HepG2 (cell line): Measurements from ENCODE around the gene HOXA7. TPM values are rescaled to one million over a fixed set of nuclear protein-coding genes. Genes with fewer than 3 reads are reported as not detected.

Source experiments
- ATAC-seq: fragments of 200-7000 bp; cut with Tn5 transposase; 3 replicates; pipeline ENCODE4 v1.9.1; 2020; ENCODE audit warnings: mild to moderate bottlenecking, moderate library complexity
- BruUV-seq: library from RNA; stranded (reverse); fragments of 400-500 nt; replicated peaks from 2 replicates; lab custom pipeline; 2021; lab: Mats Ljungman, UMichigan
- CTCF ChIA-PET: fragments of 300-600 bp; formaldehyde crosslinking; extraction: SDS; loops from one replicate; lab custom pipeline; 2021; ENCODE audit warnings: low total read pairs, inconsistent platforms, low intra/inter-chr PET ratio; lab: Yijun Ruan, JAX
- POLR2A ChIA-PET: fragments of 350-600 bp; sonication (Branson Sonifier 250); formaldehyde crosslinking; loops from one replicate; lab custom pipeline; 2020; ENCODE audit warnings: antibody characterized with exemption, inconsistent platforms; lab: Yijun Ruan, JAX
- DNase-seq: peaks from one replicate; pipeline ENCODE4 v3.0.0-alpha.2; 2015; ENCODE audit warnings: low spot score
- FAIRE-seq: peaks from 3 replicates; lab custom pipeline; 2011; peaks lifted over from hg19 to GRCh38; lab: Jason Lieb, UNC
- H2AFZ ChIP-seq: one replicate; pipeline ENCODE4 v1.6.1; 2011; ENCODE audit warnings: low read length, inconsistent platforms
- H3K27ac ChIP-seq: fragments of 300-600 bp; 3 replicates; pipeline ENCODE4 v1.8.0; 2011; ENCODE audit warnings: mixed run types, mild to moderate bottlenecking, mixed read lengths, low read length, inconsistent platforms; ENCODE audit not compliant: insufficient read depth; ENCODE audit errors: extremely low read length
- H3K27me3 ChIP-seq, 2 experiments: fragments of 200-600 bp in 1 of 2; 2 replicates in 1 of 2; 3 replicates in 1 of 2; pipeline versions ENCODE4 v1.6.0 to v1.8.0; 2011; ENCODE audit warnings: low read length in 2 of 2, mild to moderate bottlenecking in 2 of 2, moderate library complexity in 2 of 2, inconsistent platforms in 1 of 2; ENCODE audit not compliant: insufficient read depth in 2 of 2, control insufficient read depth in 1 of 2
- H3K36me3 ChIP-seq, 2 experiments: fragments of 200-600 bp in 1 of 2; replicated peaks in 1 of 2; 2 replicates in 1 of 2; 3 replicates in 1 of 2; pipeline versions ENCODE4 v1.5.1 to v1.8.0; 2011; ENCODE audit warnings: low read length in 2 of 2, inconsistent platforms in 1 of 2; ENCODE audit not compliant: insufficient read depth in 2 of 2, control insufficient read depth in 1 of 2
- H3K4me1 ChIP-seq: 2 replicates; pipeline ENCODE4 v1.5.1; 2012; ENCODE audit warnings: low read length, inconsistent platforms; ENCODE audit not compliant: insufficient read depth
- H3K4me2 ChIP-seq: 2 replicates; pipeline ENCODE4 v1.6.0; 2011; ENCODE audit warnings: low read depth, low read length, inconsistent platforms
- H3K4me3 ChIP-seq, 3 experiments: fragments of 200-600 bp in 1 of 3; sonication (generic), shearing (Covaris generic) in 1 of 3; replicated peaks in 1 of 3; 2 replicates each; pipeline ENCODE4 v1.5.1; 2011 to 2016; ENCODE audit warnings: low read length in 3 of 3, inconsistent platforms in 2 of 3, low read depth in 2 of 3, mild to moderate bottlenecking in 2 of 3, control low read depth in 1 of 3, mixed read lengths in 1 of 3; ENCODE audit not compliant: insufficient read depth in 1 of 3
- H3K79me2 ChIP-seq: one replicate; pipeline ENCODE4 v1.6.1; 2011; ENCODE audit warnings: low read length, inconsistent platforms; ENCODE audit not compliant: insufficient read depth
- H3K9ac ChIP-seq: 2 replicates; pipeline ENCODE4 v1.6.0; 2011; ENCODE audit warnings: mild to moderate bottlenecking, low read depth, low read length, inconsistent platforms; ENCODE audit not compliant: insufficient read depth
- H3K9me3 ChIP-seq: 2 replicates; pipeline ENCODE4 v1.5.1; 2012; ENCODE audit warnings: mild to moderate bottlenecking, low read length
- H4K20me1 ChIP-seq: 2 replicates; pipeline ENCODE4 v1.6.0; 2011; ENCODE audit warnings: inconsistent platforms, mild to moderate bottlenecking, low read length, moderate library complexity; ENCODE audit not compliant: insufficient read depth
- ASH2L ChIP-seq: fragments of 300-600, 200-600 bp; sonication (generic); IDR thresholded peaks from 2 replicates; pipeline ENCODE4 v1.7.0; 2017; ENCODE audit warnings: low read depth, mild to moderate bottlenecking, moderate library complexity, mixed read lengths, low read length; ENCODE audit not compliant: insufficient read length
- ERF ChIP-seq: IDR thresholded peaks from 2 replicates; pipeline ENCODE4 v1.6.1; 2018; ENCODE audit warnings: missing biosample characterization, missing genetic modification reagents
- HDAC1 ChIP-seq: sonication (generic); formaldehyde crosslinking; IDR thresholded peaks from 2 replicates; pipeline ENCODE4 v1.5.1; 2020; ENCODE audit warnings: mild to moderate bottlenecking, missing genetic modification reagents
- JUNB ChIP-seq: sonication (generic); formaldehyde crosslinking; IDR thresholded peaks from 2 replicates; pipeline ENCODE4 v1.8.0; 2022; ENCODE audit warnings: missing genetic modification reagents, mild to moderate bottlenecking, borderline replicate concordance
- KLF13 ChIP-seq: sonication (generic); formaldehyde crosslinking; IDR thresholded peaks from 2 replicates; pipeline ENCODE4 v1.4.0; 2020; ENCODE audit warnings: mild to moderate bottlenecking, missing genetic modification reagents
- KMT2A ChIP-seq: sonication (generic); formaldehyde crosslinking; IDR thresholded peaks from 2 replicates; pipeline ENCODE4 v1.4.0; 2020; ENCODE audit warnings: missing genetic modification reagents
- MAFK ChIP-seq, 2 experiments: IDR thresholded peaks in 1 of 2; conservative IDR thresholded peaks in 1 of 2; 2 replicates each; pipeline ENCODE4 v1.6.1; 2011; ENCODE audit warnings: improper control_type of control experiment in 2 of 2, low read length in 2 of 2
- MIXL1 ChIP-seq: IDR thresholded peaks from 2 replicates; pipeline ENCODE4 v1.6.1; 2016
- NFYC ChIP-seq: IDR thresholded peaks from 2 replicates; pipeline ENCODE4 v1.6.1; 2016; ENCODE audit warnings: missing genetic modification reagents, missing compliant biosample characterization
- STAG1 ChIP-seq: sonication (generic); formaldehyde crosslinking; IDR thresholded peaks from 2 replicates; pipeline ENCODE4 v1.4.0; 2020; ENCODE audit warnings: missing genetic modification reagents
- TCF12 ChIP-seq, 2 experiments: fragments of 450-650 bp in 1 of 2; sonication (generic) in 1 of 2; formaldehyde crosslinking in 1 of 2; IDR thresholded peaks; 2 replicates each; pipeline versions ENCODE4 v1.6.1 to v1.8.0; 2017 to 2022; ENCODE audit warnings: antibody characterized with exemption in 1 of 2, mild to moderate bottlenecking in 1 of 2, missing genetic modification reagents in 1 of 2, moderate library complexity in 1 of 2
- TMF1 ChIP-seq: sonication (generic); formaldehyde crosslinking; IDR thresholded peaks from 2 replicates; pipeline ENCODE4 v1.8.1; 2022; ENCODE audit warnings: low read depth, missing genetic modification reagents
- ZNF709 ChIP-seq: sonication (generic); formaldehyde crosslinking; IDR thresholded peaks from 2 replicates; pipeline ENCODE4 v1.5.0; 2020; ENCODE audit warnings: mild to moderate bottlenecking, missing genetic modification reagents
- WGBS: methylation state at CpG from one replicate; pipeline ENCODE4 v1.1.6; 2017; ENCODE audit warnings: low lambda C conversion rate; 5-methylcytosine and 5-hydroxymethylcytosine counted together
- in situ Hi-C: cut with HindIII; loops from 2 replicates; pipeline ENCODE4 v1.10.0; 2017; ENCODE audit warnings: low pct_unique_long_range_greater_than_20kb; ENCODE audit not compliant: extremely low pct_ligation_motif_present
- intact Hi-C: fragments of 100-400 bp; cut with micrococcal nuclease; formaldehyde crosslinking; loops from one replicate; pipeline ENCODE4 v1.10.0; 2022; ENCODE audit not compliant: unreplicated experiment
- polyA plus RNA-seq, 8 experiments: library from polyadenylated mRNA; depleted of rRNA in 3 of 8; stranded (reverse) in 7 of 8; unstranded in 1 of 8; fragments of >200 nt; fragmentation: Illumina TruSeq in 4 of 8; extraction: Trizol in 4 of 8; gene quantifications; 2 replicates each; pipeline versions ENCODE4 v1.2.1 to v1.2.3, GENCODE V29; 2011 to 2016; ENCODE audit warnings: low read depth in 4 of 8, missing spikeins in 1 of 8, mixed read lengths in 1 of 8; ENCODE audit not compliant: insufficient read depth in 1 of 8
- total RNA-seq, 5 experiments: library from RNA; depleted of rRNA; stranded (reverse); fragments of >200 nt; fragmentation: Illumina TruSeq; extraction: Trizol; gene quantifications; 2 replicates each; pipeline ENCODE4 v1.2.3, GENCODE V29; 2016; ENCODE audit warnings: low read depth in 1 of 5
- TF ChIP-seq, protein P1 (sequence below): sonication (generic); formaldehyde crosslinking; IDR thresholded peaks from 2 replicates; pipeline ENCODE4 v1.9.0; 2021; ENCODE audit warnings: missing genetic modification reagents, borderline replicate concordance
- TF ChIP-seq, protein P2 (sequence below): sonication (generic); formaldehyde crosslinking; IDR thresholded peaks from 2 replicates; pipeline ENCODE4 v1.5.1; 2020; ENCODE audit warnings: missing genetic modification reagents, mild to moderate bottlenecking, borderline replicate concordance
- TF ChIP-seq, protein P3 (sequence below): sonication (generic); formaldehyde crosslinking; IDR thresholded peaks from 2 replicates; pipeline ENCODE4 v1.5.1; 2020; ENCODE audit warnings: missing genetic modification reagents, mild to moderate bottlenecking, borderline replicate concordance
- TF ChIP-seq, protein P4 (sequence below): sonication (generic); formaldehyde crosslinking; IDR thresholded peaks from 2 replicates; pipeline ENCODE4 v1.5.0; 2020; ENCODE audit warnings: missing genetic modification reagents

The HOXA7 gene
- total and polyA plus RNA-seq, 2 of the 13 experiments (the other 11 are each of a cell fraction or from before 2014, with no cell fraction given) = 0.05 TPM; not detected in 1

DNA sequence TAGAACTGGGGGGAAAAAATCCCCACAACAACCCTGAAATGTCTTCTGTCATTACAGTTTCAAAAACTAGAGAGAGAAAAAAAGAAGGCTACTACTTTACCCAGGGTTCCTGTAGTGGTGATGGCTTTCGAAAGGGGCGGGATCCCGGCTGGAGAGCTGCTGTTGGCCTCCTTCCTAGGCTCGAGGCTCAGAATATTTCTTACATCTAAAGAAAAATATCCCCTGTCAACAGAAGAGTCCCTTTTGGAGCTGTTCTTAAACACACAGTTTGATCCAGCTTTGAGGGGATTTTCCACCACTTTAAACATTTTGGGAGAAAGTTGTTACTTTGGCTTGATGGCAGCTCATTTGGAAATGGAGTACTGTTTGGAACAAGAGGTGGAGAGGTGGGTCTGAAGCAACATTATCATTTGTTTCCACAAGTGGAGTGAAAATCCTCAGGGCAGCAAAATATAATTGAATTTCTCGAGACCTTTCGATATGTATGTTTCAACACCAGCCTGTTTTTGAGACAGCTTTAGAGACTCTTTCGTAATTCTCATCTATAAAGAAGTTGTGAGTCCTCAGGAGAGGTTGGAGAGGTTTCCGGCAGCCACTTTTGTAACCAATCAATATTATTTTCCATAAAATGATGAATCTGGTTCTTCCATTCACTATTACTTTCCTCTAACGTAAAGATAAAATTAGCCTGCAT is 38.4 kb upstream of the HOXA7 start (continued):
- TF ChIP-seq, protein P1, sequence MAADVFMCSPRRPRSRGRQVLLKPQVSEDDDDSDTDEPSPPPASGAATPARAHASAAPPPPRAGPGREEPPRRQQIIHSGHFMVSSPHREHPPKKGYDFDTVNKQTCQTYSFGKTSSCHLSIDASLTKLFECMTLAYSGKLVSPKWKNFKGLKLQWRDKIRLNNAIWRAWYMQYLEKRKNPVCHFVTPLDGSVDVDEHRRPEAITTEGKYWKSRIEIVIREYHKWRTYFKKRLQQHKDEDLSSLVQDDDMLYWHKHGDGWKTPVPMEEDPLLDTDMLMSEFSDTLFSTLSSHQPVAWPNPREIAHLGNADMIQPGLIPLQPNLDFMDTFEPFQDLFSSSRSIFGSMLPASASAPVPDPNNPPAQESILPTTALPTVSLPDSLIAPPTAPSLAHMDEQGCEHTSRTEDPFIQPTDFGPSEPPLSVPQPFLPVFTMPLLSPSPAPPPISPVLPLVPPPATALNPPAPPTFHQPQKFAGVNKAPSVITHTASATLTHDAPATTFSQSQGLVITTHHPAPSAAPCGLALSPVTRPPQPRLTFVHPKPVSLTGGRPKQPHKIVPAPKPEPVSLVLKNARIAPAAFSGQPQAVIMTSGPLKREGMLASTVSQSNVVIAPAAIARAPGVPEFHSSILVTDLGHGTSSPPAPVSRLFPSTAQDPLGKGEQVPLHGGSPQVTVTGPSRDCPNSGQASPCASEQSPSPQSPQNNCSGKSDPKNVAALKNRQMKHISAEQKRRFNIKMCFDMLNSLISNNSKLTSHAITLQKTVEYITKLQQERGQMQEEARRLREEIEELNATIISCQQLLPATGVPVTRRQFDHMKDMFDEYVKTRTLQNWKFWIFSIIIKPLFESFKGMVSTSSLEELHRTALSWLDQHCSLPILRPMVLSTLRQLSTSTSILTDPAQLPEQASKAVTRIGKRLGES = no peak
- no peak for TF ChIP-seq TCF12 (IDR thresholded peaks at IDR 0.05)
- no peak for TF ChIP-seq TCF12 (CRISPR knock-in tag; IDR thresholded peaks at IDR 0.05)
- TF ChIP-seq TMF1 (CRISPR knock-in tag) = no peak
- no peak for TF ChIP-seq JUNB (CRISPR knock-in tag)

GRCh38 chr7:27194002-27194352 is 37.5 kb upstream of the HOXA7 start:
- no peak for DNase-seq
- in situ Hi-C loops = no loop called here
- POLR2A ChIA-PET = no interaction called here
- TF ChIP-seq MAFK (conservative IDR thresholded peaks at IDR 0.05 in 1 of 2, IDR thresholded peaks at IDR 0.05 in 1 of 2; ENCODE audit: low read length in 2 of 2) = no peak
- no peak for TF ChIP-seq HDAC1 (CRISPR knock-in tag)
- TF ChIP-seq ZNF709 (CRISPR knock-in tag) = no peak
- no peak for TF ChIP-seq NFYC (CRISPR knock-in tag)
- TF ChIP-seq, protein P2, sequence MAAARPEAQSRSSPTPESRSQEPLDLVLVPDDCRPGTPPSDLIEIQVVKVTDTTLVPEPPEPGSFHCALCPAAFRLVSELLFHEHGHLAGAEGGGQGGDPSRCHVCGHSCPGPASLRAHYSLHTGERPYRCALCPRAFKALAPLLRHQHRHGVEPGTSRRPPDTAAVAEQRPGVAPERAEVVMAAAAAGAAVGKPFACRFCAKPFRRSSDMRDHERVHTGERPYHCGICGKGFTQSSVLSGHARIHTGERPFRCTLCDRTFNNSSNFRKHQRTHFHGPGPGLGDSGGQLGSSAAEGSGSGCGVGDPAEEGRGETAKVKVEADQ (CRISPR knock-in tag) = no peak
- TF ChIP-seq ASH2L = no peak
- no peak for TF ChIP-seq ERF (CRISPR knock-in tag)
- no peak for TF ChIP-seq KLF13 (CRISPR knock-in tag)
- TF ChIP-seq, protein P3, sequence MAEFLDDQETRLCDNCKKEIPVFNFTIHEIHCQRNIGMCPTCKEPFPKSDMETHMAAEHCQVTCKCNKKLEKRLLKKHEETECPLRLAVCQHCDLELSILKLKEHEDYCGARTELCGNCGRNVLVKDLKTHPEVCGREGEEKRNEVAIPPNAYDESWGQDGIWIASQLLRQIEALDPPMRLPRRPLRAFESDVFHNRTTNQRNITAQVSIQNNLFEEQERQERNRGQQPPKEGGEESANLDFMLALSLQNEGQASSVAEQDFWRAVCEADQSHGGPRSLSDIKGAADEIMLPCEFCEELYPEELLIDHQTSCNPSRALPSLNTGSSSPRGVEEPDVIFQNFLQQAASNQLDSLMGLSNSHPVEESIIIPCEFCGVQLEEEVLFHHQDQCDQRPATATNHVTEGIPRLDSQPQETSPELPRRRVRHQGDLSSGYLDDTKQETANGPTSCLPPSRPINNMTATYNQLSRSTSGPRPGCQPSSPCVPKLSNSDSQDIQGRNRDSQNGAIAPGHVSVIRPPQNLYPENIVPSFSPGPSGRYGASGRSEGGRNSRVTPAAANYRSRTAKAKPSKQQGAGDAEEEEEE = no peak
- TF ChIP-seq STAG1 = no peak
- TF ChIP-seq MIXL1 (CRISPR knock-in tag) = no peak
- TF ChIP-seq, protein P4, sequence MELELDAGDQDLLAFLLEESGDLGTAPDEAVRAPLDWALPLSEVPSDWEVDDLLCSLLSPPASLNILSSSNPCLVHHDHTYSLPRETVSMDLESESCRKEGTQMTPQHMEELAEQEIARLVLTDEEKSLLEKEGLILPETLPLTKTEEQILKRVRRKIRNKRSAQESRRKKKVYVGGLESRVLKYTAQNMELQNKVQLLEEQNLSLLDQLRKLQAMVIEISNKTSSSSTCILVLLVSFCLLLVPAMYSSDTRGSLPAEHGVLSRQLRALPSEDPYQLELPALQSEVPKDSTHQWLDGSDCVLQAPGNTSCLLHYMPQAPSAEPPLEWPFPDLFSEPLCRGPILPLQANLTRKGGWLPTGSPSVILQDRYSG (CRISPR knock-in tag) = no peak
- TF ChIP-seq KMT2A (CRISPR knock-in tag) = no peak
- TF ChIP-seq, all 625 proteins: peak for 0
- Histone ChIP-seq H3K4me1 (peaks cover 12% of the 10 kb centered on the region), H3K36me3 (no peaks in the 10 kb centered on the region), H3K4me2 (no peak overlapping the region), H3K27ac (no peak overlapping the region), H3K9ac (no peak overlapping the region), H2AFZ (no peak overlapping the region), H3K27me3 (peaks cover 9 to 68% of the 10 kb centered on the region in 2 experiments), H3K9me3 (no peaks in the 10 kb centered on the region), H4K20me1 (peaks cover 1% of the 10 kb centered on the region; the same call in 1 of the 2 replicates), H3K79me2 (no peaks in the 10 kb centered on the region), H3K4me3 (no peak overlapping the region)
- intact Hi-C loops = loop anchor here (10.0 kb wide), 1 partner anchor 411 kb away; no protein-coding TSS in a partner anchor
- BruUV-seq = no TSS peak
- FAIRE-seq = no peak
- CTCF ChIA-PET = no interaction called here
- no peak for ATAC-seq
- 44% methylated on average over 2 of the region's 2 CpGs for WGBS
